D721Med (cell line): ENCODE data around the gene FBLN2.

Experiments
- DNase-seq: peaks from one replicate; pipeline ENCODE4 v3.0.0; 2011; ENCODE audit warnings: low spot score; ENCODE audit not compliant: insufficient read length
- FAIRE-seq: peaks from 2 replicates; lab custom pipeline; 2011; peaks lifted over from hg19 to GRCh38; lab: Jason Lieb, UNC
- TF ChIP-seq, protein P1 (sequence below): IDR thresholded peaks from 2 replicates; pipeline ENCODE4 v1.5.1; 2012; ENCODE audit warnings: mild to moderate bottlenecking, control low read depth; ENCODE audit not compliant: insufficient read depth; ENCODE audit errors: missing control alignments

The FBLN2 gene

GRCh38 chr3:13550791-13551360 is 2.0 kb downstream of the FBLN2 start:
- TF ChIP-seq, protein P1, sequence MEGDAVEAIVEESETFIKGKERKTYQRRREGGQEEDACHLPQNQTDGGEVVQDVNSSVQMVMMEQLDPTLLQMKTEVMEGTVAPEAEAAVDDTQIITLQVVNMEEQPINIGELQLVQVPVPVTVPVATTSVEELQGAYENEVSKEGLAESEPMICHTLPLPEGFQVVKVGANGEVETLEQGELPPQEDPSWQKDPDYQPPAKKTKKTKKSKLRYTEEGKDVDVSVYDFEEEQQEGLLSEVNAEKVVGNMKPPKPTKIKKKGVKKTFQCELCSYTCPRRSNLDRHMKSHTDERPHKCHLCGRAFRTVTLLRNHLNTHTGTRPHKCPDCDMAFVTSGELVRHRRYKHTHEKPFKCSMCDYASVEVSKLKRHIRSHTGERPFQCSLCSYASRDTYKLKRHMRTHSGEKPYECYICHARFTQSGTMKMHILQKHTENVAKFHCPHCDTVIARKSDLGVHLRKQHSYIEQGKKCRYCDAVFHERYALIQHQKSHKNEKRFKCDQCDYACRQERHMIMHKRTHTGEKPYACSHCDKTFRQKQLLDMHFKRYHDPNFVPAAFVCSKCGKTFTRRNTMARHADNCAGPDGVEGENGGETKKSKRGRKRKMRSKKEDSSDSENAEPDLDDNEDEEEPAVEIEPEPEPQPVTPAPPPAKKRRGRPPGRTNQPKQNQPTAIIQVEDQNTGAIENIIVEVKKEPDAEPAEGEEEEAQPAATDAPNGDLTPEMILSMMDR, result no peak
- DNase-seq, result no peak
- FAIRE-seq, result no peak

GRCh38 chr3:13552857-13553652 is 4.1 kb downstream of the FBLN2 start:
- no peak for DNase-seq
- TF ChIP-seq, protein P1, result no peak
- no peak for FAIRE-seq

DNA sequence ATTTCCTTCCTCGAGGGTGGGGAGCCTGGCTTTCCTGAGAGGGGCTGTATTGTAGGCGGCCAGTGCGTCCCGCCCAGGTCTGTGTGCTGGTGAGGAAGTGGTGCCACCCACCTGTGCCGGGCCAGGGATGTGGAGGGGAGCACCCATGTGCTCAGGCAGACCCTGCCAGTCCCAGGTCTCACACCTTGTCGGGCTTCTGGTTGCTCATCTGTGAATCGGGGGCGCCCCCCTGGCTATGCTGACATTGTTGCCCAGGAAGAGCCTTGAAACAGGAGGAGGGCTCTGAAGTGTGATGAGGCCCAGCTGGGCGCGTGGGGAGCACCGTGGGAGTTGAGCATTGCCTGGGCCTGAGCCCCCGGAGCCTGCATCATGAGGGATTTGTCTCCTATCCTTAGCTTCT is 4.8 kb downstream of the FBLN2 start:
- no peak for FAIRE-seq
- no peak for DNase-seq
- TF ChIP-seq, protein P1, result no peak

DNA sequence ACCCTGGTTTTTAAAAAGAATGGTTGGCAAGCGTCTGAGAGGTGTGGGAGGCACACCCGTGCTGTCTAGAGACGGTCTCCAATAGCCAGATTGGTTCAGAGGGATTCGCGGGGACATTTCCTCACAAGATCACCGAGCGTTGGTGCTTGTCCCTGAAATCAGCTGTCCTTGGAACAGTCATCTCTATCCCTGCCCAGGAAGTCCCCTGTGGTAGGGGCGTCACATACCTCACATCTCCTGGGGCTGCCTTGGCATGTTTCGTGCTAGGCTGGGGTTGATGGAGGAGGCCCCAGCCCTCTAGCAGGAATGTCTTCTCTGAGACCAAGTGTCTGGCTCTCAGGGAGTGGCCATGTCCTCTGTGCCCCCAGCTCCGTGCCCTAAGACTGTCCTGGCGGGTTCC is 6.8 kb downstream of the FBLN2 start:
- FAIRE-seq, result no peak
- TF ChIP-seq, protein P1, result no peak
- no peak for DNase-seq

GRCh38 chr3:13556207-13556606 is 7.3 kb downstream of the FBLN2 start:
- FAIRE-seq (no peak), DNase-seq (no peak)
- TF ChIP-seq, protein P1, result no peak

GRCh38 chr3:13556917-13557316 is 8.0 kb downstream of the FBLN2 start:
- TF ChIP-seq, protein P1, result no peak
- DNase-seq (no peak), FAIRE-seq (no peak)

DNA sequence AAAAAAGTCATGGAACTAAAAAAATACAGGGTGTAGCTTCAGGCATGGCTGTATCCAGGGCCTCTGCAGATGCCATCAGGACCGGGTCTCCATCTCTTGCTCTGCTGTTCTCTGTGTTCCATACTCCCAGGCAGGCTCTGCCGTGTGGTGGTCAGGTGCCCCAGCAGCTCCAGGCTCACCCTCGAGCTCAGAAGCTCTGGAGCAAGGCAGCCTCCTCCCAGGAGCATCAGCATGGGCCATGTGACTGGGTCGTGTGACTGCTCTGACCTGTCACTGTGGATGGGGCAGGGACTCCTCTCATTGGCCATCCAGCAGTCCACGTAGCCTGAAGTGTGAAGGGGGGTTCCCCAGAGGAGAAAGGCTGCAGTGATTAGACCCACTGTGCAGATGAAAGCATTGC is 8.5 kb downstream of the FBLN2 start:
- TF ChIP-seq, protein P1, result no peak
- no peak for FAIRE-seq
- no peak for DNase-seq
